Measurements from ENCODE around the gene RIMS3. TPM values are rescaled to one million over a fixed set of nuclear protein-coding genes. Genes with fewer than 3 reads are reported as not detected.

The RIMS3 gene
- total RNA-seq, 1 donor from 2014 or later, result 4.6 TPM

GRCh38 chr1:40621821-40622450 is 43.5 kb downstream of the RIMS3 start:
- H3K4me1 ChIP-seq, result no peaks in the 10 kb centered on the region
- no peak for DNase-seq
- no peak overlapping the region for H3K4me3 ChIP-seq
- no peaks in the 10 kb centered on the region for H3K36me3 ChIP-seq
- intact Hi-C loops (cut with DNase I), result no loop called here
- TF ChIP-seq CTCF (IDR thresholded peaks at IDR 0.05), result no peak
- no peaks in the 10 kb centered on the region for H3K27me3 ChIP-seq (ENCODE audit: low read depth)
- no peak for ATAC-seq
- H3K9me3 ChIP-seq, result no peaks in the 10 kb centered on the region
- no peak overlapping the region for H3K27ac ChIP-seq

- TF ChIP-seq CTCF (IDR thresholded peaks at IDR 0.05), result no peak
Observed at GRCh38 chr1:40620586-40621210, 44.8 kb downstream of the RIMS3 start.

GRCh38 chr1:40620150-40620549 is 45.3 kb downstream of the RIMS3 start:
- no peaks in the 10 kb centered on the region for H3K27me3 ChIP-seq (ENCODE audit: low read depth)
- H3K9me3 ChIP-seq, result no peaks in the 10 kb centered on the region
- no peak overlapping the region for H3K4me3 ChIP-seq
- intact Hi-C loops (cut with DNase I), result no loop called here
- no peaks in the 10 kb centered on the region for H3K4me1 ChIP-seq
- H3K27ac ChIP-seq, result no peak overlapping the region
- TF ChIP-seq CTCF (IDR thresholded peaks at IDR 0.05), result no peak
- ATAC-seq, result no peak
- H3K36me3 ChIP-seq, result no peaks in the 10 kb centered on the region
- DNase-seq, result no peak

More at GRCh38 chr1:40620586-40621210, 44.8 kb downstream of the RIMS3 start:
- no peaks in the 10 kb centered on the region for H3K4me1 ChIP-seq
- intact Hi-C loops (cut with DNase I), result no loop called here
- H3K9me3 ChIP-seq, result no peaks in the 10 kb centered on the region
- H3K27me3 ChIP-seq (ENCODE audit: low read depth), result no peaks in the 10 kb centered on the region
- DNase-seq (no peak), ATAC-seq (no peak)
- H3K36me3 ChIP-seq, result no peaks in the 10 kb centered on the region
- H3K4me3 ChIP-seq, result no peak overlapping the region
- H3K27ac ChIP-seq, result no peak overlapping the region

GRCh38 chr1:40618108-40618507 is 47.4 kb downstream of the RIMS3 start:
- intact Hi-C loops (cut with DNase I), result loop anchor here (5.0 kb wide), 1 partner anchor 229 kb away; no protein-coding TSS in a partner anchor
- DNase-seq, result no peak
- no peak for TF ChIP-seq CTCF (IDR thresholded peaks at IDR 0.05)
- H3K27me3 ChIP-seq (ENCODE audit: low read depth), result no peaks in the 10 kb centered on the region
- ATAC-seq, result no peak
- H3K4me3 ChIP-seq, result no peak overlapping the region
- H3K27ac ChIP-seq, result no peak overlapping the region
- H3K4me1 ChIP-seq, result no peaks in the 10 kb centered on the region
- H3K36me3 ChIP-seq, result no peaks in the 10 kb centered on the region
- no peaks in the 10 kb centered on the region for H3K9me3 ChIP-seq

- no peak overlapping the region for H3K4me3 ChIP-seq
- intact Hi-C loops (cut with DNase I), result no loop called here
Observed at GRCh38 chr1:40612345-40612831, 53.1 kb downstream of the RIMS3 start.

More at GRCh38 chr1:40612345-40612831, 53.1 kb downstream of the RIMS3 start:
- TF ChIP-seq CTCF (IDR thresholded peaks at IDR 0.05), result peak; percentile 84
- DNase-seq, result no peak
- Histone ChIP-seq H3K27me3 (ENCODE audit: low read depth) (no peaks in the 10 kb centered on the region), H3K36me3 (no peaks in the 10 kb centered on the region), H3K9me3 (no peaks in the 10 kb centered on the region), H3K27ac (no peak overlapping the region), H3K4me1 (no peaks in the 10 kb centered on the region)
- peak; percentile 88 to 92 for ATAC-seq

Measured in lower lobe of right lung (tissue), 2 donors.